GM12891 (cell line): ENCODE data around the gene SMIM5.

Source experiments
- PAX5 ChIP-seq: IDR thresholded peaks from 2 replicates; pipeline ENCODE4 v1.6.1; 2011; ENCODE audit warnings: low read length, moderate library complexity, mild to moderate bottlenecking; ENCODE audit not compliant: insufficient read depth, severe bottlenecking
- POLR2A ChIP-seq: IDR thresholded peaks from 2 replicates; pipeline ENCODE4 v1.6.1; 2011; ENCODE audit warnings: low read depth, low read length, control low read depth
- POLR2AphosphoS5 ChIP-seq: IDR thresholded peaks from 2 replicates; pipeline ENCODE4 v1.6.1; 2011; ENCODE audit warnings: low read depth, low read length, control low read depth
- POU2F2 ChIP-seq: IDR thresholded peaks from 2 replicates; pipeline ENCODE4 v1.6.1; 2011; ENCODE audit warnings: low read depth, mild to moderate bottlenecking, control low read depth, low read length, moderate library complexity
- SPI1 ChIP-seq: IDR thresholded peaks from 2 replicates; pipeline ENCODE4 v1.6.1; 2011; ENCODE audit warnings: low read depth, low read length, control low read depth
- TAF1 ChIP-seq: IDR thresholded peaks from 2 replicates; pipeline ENCODE4 v1.6.1; 2011; ENCODE audit warnings: low read depth, low read length, control low read depth

- TF ChIP-seq PAX5 (no peak), POU2F2 (no peak), POLR2A (no peak), SPI1 (no peak), POLR2AphosphoS5 (no peak), TAF1 (no peak)
These were observed 38.5 kb upstream of the SMIM5 start for GRCh38 chr17:75594499-75595283.
